Measurements from ENCODE around the gene POLE.

GRCh38 chr12:132604668-132605441 is 82.3 kb downstream of the POLE start:
- no peak for TF ChIP-seq CTCF (IDR thresholded peaks at IDR 0.05)
- no peak for TF ChIP-seq POLR2A (IDR thresholded peaks at IDR 0.05)
- TF ChIP-seq EP300 (IDR thresholded peaks at IDR 0.05) = no peak
